HG03460 (cell line): ENCODE measurements around the gene PGLYRP4.

ENCODE experiments used
- ATAC-seq: cut with Tn5 transposase; IDR thresholded peaks from one replicate; pipeline ENCODE4 v1.9.1; 2021; ENCODE audit not compliant: unreplicated experiment

PGLYRP4 gene

GRCh38 chr1:153293480-153293775 is 55.2 kb downstream of the PGLYRP4 start:
- no peak for ATAC-seq

GRCh38 chr1:153292740-153293479 is 55.7 kb downstream of the PGLYRP4 start:
- no peak for ATAC-seq

- ATAC-seq, result no peak
Observed at GRCh38 chr1:153292185-153292584, 56.5 kb downstream of the PGLYRP4 start.

- ATAC-seq, result no peak
Observed at GRCh38 chr1:153291514-153291913, 57.1 kb downstream of the PGLYRP4 start.

GRCh38 chr1:153288634-153289275 is 59.9 kb downstream of the PGLYRP4 start:
- no peak for ATAC-seq
